NCI-H1417 (cell line): ENCODE results near the gene PLEKHM3.
A peak's percentile ranks its signal among the peaks of the same experiment; 100 is the strongest.
"Not testable (repeated sequence)": the region's sequence is repeated elsewhere in the genome, so short reads cannot be mapped to it uniquely, and the experiment has no call there.

Experiments used
- DNase-seq, 3 experiments: peaks; one replicate each; lab custom pipeline; 2025; lab: John Stamatoyannopoulos, UW

The PLEKHM3 gene

DNA sequence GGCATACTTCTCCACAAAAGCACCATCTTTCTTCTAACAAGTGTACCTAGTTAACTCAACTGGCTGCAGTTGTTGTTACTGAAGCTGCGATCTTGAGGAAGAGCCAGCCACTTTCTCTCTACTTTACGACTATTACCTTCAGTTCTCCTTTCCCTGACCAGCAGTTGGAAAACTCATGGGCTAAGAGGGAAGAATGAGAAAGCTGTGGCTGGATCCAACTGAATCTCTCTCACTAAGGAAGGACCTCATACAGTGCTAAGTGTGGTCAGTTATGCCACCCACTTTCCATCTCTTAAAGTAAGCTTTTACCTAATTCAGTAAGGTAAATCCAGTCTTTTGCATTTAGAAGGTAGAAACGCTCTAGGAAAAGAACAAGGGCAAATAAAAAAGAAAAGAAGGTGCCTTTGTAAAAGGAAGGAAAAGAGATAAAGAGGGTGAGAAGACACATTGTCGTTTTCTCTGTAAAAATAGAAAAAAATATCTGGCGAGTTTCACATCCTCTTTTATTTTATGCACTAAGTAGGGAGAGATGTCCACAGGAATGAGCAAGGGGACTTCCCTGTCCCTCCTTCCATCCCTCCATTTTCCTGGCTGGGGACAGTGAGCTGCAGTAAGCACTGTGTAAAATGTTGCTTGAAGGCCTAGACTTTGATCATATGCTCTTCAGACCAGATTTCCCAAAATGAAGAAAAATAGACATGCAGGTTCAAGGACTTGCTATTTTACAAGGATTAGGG is 73.4 kb downstream of the PLEKHM3 start:
- DNase-seq: no peak

DNA sequence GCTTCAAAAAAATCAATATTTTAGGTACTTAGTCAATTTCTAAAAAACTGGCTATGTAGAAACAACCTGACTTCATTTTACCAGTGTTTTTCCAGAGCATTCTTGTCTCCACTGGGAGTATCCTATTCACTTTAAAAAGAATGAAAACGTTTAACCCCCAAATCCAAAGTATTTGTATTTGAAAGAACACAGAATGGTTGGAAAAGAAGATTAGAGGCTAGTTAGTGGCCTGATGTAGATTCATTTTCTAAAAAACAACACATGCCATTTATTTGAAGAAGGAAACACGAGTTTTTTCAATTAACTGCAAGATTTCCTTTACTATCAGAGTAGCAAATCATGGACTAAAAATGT is 74.6 kb downstream of the PLEKHM3 start:
- DNase-seq: no peak

DNA sequence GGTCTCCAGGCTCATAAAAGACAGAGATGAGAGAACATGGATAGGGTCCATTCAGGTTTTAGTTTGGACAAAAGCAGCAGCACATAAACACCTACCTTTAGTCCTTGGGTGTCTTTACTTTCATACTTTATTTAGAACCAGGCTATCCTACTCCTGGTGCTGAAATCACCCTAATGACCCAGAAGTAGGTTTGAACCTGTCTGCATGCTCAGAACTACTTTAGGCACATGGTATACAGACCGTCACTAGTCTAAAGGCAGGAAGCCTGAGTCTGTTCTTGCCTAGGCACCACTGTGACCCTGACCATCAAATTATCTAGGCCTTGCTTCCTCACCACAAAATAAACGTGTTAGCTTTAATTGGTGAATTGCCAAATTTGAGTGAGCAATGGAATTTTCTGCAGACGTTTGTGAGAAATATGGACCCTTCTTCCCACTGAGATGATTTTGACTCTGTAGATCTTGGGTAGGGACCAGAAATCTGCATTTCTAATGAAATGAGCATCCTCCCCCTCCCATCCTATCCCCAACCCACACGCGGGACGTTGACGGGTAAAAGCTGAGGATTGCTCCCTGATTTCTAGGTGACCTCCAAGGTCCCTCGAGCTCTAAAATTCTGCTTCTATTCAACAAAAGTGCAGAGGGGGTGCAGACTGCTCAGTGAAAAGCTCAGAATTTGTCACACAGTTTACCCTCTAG is 75.1 kb downstream of the PLEKHM3 start:
- no peak for DNase-seq

DNA sequence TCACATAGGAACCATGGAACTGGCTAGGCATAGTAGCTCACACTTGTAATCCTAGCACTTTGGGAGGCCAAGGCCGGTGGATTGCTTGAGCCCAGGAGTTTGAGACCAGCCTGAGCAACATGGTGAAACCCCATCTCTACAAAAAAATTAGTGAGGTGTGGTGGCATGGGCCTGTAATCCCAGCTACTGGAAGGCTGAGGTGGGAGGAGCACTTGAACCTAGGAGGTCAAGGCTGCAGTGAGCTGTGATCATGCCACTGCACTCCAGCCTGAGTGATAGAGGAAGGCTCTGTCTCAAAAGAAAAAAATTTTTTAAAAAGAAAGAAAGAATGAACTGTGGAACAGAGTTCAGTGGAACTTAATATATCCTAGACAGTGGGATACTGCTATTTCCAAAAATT is 76.1 kb downstream of the PLEKHM3 start:
- not testable (repeated sequence) for DNase-seq

DNA sequence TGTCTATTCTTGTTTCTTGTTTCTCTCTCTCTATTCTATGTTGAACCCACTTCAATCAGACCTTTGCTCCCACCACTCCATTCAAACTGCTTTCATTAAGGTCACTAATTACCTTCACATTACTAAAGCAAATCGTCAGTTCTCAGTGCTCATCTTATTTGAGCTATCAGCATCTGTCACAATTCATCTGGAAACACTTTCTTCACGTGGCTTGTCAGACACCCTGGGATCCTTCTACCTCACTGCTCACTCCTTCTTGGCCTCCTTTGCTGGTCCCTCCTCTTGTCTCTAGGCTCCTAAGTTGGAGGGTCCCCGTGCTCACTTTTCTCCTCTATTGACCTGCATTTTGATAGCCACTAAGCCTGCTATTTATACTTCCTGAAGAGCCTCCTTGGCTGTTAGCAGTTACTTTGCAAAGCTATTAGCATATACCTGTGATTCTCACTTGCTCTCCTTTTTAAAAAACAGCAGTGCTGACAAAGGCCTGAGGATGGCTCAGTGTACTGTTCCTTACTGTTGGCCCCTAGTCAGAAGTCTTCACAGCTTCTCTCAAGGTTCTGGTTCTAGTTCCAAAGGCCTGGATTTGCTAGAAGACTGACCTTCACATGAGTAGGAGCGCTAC is 80.2 kb downstream of the PLEKHM3 start:
- no peak for DNase-seq

DNA sequence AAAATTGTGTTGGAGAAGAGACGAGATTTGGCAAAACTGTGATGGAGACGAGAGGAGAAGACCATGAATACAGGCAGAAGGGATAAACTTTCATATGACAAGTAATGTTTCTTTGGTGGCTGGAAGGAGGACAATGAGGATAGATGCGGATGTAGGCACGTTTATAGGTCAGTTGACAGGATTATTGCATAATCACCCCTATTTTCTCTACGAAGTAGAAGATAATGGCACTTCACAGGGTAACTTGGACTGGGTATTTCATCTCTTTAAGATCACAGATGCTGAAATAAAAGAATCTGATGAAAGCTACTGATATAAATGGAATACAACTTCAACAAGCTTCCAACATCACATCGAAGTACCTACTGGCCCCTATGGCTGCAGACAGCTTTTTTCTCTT is 81.0 kb downstream of the PLEKHM3 start:
- no peak for DNase-seq

DNA sequence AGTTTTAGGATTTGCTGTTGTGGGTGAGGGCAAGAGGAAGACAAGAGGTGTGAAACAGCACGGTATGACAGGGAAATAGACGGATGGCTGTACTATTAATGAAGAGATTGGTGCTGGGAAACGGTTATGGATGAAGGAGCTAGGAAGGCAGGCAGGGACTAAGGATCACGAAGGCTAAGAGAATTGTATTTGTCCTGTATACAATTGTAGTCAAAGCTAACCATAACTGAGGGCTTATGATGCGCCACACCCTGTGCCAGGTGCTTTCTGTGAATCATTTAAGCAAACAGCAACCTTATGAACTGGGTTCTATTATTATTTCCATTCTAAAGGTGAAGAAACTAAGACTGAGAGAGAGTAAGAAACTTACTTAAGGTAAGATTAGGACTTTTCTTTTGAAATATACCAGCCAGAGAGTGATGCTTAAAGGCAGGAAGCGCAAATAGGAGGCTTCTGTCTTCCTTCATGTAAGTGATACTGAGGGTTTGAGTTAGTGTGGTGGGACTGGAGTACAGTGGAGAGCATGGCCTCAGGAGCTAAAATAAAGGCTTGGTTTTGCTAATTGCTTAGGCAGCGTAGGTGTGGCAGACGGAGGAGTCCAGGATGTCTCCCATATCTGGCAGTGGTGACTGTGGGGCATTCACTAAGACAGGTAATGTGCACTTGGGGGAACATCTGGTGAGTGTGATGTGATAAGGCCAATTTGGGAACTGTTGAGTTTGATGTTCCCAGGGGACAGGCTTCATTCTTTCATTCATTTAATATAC is 85.8 kb downstream of the PLEKHM3 start:
- peak; percentile 13 to 41 (median 15) for DNase-seq

DNA sequence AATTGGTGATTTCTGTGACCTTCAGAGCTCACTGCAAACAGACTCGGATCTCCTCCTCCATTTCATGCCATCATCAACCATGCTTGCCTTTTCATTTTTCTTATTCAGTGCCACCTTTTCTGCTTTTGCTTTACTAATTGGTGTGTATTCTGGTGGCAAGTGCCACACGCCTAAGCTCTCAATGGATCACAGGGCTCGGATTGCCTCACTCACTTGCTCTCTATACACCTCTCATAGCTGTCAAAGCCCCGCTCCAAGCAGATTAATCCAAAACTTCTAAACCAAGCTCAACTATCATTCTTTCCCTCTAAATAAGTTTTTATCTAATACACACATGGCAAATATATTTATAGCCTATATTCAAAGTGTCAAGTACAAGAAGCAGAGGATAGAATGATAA is 86.4 kb downstream of the PLEKHM3 start:
- peak in 1 of 3 experiments; percentile 35 for DNase-seq

DNA sequence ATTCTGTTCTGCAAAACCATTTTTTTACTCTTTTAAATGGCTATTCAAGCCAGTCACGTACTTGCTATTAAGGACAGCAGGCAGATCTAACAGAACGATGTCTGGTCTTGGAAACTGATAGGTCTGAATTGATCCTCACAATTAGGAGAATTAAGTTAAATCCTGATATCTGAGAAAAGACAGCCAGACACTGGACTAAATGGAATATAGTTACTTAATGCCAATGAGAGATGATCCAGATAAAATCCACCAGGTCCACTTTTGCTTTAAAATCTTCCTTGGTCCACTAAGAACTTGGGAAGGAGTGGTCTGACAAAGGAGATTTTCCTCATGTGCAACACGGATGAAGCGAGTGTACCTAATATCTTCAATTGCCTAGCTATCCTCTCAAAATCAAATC is 86.9 kb downstream of the PLEKHM3 start:
- DNase-seq: no peak

DNA sequence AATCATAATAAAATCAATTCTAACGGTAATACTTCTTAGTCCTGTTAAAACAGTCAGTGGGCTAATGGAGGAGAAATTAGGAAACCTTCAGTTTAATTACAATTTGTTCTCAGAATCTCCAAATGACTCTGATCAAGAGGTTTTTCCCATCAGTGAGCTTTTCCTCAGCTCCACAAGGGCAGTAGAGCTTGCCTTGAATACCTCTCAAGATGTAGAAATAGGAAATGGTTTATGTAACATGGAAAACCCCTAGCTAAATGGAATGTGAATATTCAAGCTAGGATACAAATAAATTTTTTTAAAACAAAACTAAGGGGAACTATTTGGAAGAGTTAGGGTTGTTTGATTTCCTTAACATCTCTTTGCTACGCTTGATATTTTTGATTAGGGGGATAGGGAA is 87.5 kb downstream of the PLEKHM3 start:
- no peak for DNase-seq

DNA sequence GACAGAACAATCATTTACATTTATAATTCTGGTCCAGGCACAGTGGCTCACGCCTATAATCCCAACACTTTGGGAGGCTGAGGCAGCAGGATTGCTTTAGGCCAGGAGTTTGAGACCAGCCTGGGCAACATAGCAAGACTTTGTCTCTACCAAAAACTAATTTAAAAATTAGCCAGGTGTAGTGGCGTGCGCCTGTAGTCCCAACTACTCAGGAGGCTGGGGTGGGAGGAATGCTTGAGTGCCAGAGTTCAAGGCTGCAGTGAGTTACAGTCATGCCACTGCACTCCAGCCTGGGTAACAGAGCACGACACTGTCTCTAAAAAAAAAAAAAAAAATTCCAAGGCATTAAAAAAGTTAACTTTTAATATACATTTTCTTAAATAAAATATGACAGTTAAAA is 88.1 kb downstream of the PLEKHM3 start:
- no peak for DNase-seq

DNA sequence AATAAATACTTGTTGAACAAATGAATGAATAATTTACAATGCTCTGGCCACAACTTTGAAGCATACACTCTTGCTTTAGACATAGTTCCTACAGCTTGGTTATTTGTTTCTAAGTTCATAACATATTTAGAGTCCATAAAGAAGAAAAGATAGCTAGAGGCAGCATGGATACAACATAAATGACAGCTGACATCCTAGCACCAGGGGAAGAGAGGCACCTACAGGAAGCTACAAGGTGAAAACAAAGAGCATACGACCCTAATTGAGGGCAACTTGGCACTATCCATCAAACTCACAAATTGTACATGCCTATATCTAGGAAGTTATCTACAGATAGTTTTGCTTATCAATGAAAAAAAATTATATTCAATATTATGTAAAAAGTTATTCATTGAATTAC is 88.9 kb downstream of the PLEKHM3 start:
- no peak for DNase-seq

DNA sequence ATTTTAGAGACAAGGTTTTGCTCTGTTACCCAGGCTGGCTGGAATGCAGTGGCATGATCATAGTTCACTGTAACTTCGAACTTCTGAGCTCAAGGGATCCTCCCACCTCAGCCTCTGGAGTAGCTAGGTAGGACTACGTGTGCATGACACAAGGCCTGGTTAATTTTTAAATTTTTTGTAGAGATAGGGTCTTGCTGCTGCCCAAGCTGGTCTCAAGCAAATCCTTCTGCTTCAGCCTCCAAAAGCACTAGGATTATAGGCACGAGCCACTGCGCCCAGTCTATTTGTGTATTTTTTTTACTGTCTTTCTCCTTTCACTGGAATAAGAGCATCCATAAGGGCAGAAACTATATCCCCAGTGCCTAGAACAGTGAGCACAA is 89.3 kb downstream of the PLEKHM3 start:
- DNase-seq: no peak

DNA sequence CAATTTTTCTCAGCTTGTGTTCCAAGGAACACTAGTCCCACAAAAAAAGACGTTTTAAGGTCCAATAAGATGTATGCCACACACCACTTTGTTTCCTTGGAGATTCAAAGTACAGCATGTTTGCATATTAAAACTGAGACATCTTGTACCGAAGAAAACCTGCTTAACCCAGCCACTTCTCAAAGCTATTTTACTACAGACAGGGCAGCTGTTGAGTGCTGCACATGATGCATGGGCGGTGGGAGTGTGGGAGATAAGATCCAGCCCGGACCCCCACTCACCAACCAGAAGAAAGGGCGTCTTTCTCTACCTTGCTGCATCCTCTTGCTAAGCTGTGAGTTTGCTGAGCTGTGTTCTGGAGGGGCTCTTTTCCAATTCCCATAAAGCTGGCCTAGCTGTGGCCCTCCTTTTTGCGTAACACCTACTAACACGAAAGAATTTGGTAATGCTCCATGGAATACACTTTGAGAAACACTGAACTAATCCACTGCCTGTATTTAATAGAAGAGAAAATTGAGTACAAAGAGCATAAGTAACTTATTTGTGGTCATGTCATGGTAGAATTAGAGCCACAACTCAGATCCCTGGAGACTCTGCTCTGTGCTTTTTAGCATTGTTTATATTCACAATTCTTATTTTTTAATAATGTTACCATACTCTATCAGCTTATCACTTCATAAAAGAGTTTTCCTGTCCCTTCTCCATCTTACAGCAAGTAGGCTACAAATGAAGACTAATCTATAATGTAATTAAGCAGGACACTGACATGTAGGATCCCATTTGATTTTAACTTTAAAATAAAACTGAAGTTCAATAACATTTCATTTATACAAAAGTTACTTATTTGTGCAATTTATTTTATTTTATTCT is 90.0 kb downstream of the PLEKHM3 start:
- no peak for DNase-seq

DNA sequence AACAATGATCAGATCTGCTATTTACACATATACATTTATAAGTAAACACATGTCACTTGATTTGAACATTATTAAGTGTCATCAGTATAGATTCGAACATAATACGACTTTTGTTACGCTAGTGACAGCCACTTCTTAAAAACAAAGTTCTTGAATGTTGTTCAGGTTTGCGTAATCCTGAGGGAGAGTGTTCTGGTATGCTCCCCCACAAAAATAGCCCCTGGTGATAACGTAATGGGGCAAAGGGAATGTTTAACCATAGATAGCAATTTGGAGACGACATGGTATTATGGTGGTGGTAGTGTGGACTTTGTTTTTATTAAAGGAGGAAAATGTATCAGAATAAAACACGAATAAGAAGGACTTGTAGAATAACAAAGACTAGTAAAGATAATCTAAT is 90.6 kb downstream of the PLEKHM3 start:
- no peak for DNase-seq

DNA sequence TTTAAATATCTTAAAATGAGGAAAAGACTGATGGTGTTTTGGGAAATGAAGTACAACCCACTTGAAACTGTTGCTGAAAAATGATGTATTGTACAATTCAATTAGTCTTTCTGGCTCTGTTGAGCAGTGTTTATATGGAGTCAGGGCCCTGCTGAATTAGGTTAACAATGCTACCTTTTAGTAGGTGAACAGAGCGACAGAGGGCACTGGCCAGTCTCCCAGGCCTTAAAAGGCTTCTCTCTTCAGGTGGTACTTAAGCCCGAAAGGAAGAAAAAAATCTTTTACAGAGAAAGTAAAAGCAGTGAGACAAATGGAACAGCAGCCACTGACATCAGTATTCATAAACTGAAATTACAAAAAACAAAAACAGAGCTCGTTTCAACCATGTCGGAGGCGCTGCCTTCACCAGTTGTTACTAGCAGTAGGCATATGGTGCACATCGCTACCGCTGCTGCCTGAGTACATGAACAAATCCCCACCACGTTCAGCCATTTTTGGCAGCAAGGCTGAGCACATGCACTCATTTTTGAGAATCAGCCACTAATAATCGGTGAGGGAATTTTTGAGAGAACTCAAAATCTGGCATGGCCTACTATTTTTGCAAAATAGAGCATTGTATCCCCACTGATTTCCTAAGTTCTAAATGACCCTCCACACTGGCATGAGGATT is 91.8 kb downstream of the PLEKHM3 start:
- peak in 1 of 3 experiments; percentile 34 for DNase-seq

DNA sequence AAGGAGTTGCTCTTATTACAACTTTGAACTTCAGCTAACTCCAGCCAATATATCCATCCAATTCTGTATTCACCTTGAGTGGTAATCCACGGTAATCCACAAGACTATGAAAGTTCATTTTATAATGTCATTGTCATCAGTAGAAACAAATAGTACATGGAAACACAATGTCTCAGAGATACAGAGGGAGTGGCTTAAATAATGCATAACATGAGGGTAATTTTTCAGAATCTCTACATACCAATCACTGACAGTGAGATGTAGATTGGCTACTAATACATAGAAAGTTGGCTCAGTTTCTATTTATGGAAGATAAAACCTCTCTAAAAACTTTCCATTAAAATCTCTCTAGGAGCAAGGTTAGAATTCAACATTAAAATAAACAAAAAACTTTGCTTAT is 93.2 kb downstream of the PLEKHM3 start:
- DNase-seq: no peak

DNA sequence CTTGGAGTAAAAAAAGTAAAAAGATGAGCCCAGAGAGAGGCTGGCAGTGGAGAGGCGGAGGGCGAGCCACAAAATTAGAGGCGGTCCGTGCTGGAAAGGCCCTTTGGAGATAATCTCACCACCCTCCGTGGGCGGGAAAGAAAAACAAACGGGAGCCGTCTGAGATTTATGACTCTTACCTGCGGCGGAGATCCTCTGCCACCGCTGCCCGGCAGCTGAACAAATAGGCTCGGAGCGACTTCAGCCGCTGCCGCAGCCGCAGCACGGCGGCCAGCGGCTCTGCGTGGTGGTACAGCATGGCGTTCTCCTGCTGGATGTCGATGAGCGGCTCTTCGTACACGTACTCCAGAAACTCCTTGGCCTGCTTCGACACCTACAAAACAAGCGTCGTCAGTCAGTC is 94.6 kb downstream of the PLEKHM3 start:
- peak; percentile 88 to 98 (median 92) for DNase-seq

DNA sequence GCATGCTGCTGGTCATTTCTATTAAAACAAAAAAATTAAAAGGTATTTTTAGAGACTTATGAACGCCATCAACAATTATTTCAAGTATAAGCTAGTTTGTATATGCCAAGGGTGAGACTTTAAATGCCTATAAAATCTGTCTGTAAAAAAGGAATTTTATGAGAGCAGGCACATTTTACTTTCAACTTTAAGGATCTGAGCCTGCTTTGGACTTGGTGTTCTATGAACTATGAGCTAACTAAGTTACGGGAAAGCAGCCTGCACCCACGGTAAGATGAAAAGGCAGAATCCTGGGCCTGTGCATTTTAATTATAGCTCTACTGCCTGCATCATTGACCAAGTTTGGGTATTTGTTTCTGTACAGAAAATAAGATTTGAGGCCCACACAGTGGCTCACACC is 95.4 kb downstream of the PLEKHM3 start:
- peak in 1 of 3 experiments; percentile 48 for DNase-seq

DNA sequence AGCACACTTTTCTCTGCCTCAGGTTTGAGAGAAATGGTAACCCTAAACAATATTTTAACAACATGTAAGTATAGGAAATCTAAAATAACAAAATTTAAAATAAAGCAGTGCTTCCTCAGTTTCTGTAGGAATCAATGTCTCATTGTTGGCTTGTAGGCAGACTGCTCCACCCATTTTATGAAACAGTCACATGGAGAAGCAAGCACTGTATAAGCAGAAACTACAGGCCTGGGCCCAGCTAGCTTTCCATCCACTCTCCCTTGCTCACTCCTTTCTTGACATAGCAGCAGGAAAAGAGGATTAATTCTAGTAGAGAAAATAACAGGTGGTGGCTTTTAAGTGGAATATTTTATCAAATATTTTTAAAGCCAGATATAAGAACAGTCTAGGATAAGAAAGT is 97.2 kb downstream of the PLEKHM3 start:
- DNase-seq: peak in 1 of 3 experiments; percentile 9

DNA sequence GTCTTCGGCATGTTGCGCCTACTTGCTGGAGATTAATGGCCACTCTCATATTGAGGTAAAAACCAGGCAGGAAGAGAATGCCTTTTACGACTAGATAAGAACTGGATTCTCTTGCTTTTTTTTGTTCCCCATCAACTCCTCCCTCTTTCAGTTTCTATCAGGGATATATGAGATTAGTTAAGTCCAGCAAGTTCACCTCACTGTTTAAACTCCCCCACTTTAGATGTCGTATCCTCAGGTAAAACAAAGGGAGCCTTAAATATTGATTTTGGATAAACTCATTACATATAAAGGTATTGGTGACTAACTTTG is 98.4 kb downstream of the PLEKHM3 start:
- no peak for DNase-seq
